GM18873 (cell line): Measurements from ENCODE around the gene BAZ1A.
"Not testable (repeated sequence)": the region's sequence is repeated elsewhere in the genome, so short reads cannot be mapped to it uniquely, and the experiment has no call there.

Experiments
- ATAC-seq: cut with Tn5 transposase; IDR thresholded peaks from one replicate; pipeline ENCODE4 v1.9.1; 2021; ENCODE audit warnings: mild to moderate bottlenecking, moderate library complexity, moderate number of reproducible peaks; ENCODE audit not compliant: unreplicated experiment, low FRiP score

The BAZ1A gene

DNA sequence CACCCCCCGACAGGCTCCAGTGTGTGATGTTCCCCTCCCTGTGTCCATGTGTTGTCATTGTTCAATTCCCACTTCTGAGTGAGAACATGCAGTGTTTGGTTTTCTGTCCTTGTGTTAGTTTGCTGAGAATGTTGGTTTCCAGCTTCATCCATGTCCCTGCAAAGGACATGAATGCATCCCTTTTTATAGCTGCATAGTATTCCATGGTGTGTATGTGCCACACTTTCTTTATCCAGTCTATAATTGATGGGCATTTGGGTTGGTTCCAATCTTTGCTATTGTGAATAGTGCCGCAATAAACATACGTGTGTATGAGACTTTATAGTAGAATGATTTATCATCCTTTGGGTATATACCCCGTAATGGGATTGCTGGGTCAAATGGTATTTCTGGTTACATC lies 138.1 kb downstream of the BAZ1A start:
- not testable (repeated sequence) for ATAC-seq

DNA sequence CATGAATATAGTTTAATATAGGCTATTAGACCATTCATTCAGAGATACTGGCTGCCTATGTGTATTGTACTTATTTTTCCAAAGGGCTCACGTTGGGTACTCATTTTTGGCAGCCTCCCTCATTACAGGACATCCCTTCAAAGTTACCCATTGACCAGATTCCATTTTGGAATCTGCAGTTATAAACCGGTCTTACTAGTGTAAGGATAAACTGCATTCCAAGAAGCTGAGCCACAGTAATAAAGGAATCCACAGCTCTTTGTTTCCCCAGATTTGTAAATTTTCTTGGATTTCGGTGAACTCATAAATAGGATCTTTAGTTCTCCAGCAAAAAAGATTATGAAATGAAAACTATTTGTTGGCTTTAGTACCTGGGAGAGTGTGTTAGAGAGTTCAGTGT lies 141.9 kb downstream of the BAZ1A start:
- no peak for ATAC-seq

DNA sequence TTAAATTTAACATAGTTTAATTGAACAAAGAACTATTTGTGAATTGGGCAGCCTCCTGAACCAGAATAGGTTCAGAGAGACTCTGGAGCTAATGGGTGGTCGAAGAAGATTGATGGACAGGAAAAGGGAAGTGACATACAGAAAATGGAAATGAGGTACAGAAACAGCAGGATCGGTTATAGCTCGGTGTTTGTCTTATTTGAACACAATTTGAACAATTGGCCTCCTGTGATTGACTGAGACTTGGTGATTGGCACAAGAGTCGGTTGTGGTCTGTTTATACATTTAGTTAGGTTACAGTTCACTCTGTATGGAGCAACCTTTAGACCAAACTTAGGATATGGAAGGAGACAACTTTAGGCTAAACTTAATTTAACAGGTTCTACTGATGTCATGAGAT lies 142.4 kb downstream of the BAZ1A start:
- ATAC-seq, result no peak

DNA sequence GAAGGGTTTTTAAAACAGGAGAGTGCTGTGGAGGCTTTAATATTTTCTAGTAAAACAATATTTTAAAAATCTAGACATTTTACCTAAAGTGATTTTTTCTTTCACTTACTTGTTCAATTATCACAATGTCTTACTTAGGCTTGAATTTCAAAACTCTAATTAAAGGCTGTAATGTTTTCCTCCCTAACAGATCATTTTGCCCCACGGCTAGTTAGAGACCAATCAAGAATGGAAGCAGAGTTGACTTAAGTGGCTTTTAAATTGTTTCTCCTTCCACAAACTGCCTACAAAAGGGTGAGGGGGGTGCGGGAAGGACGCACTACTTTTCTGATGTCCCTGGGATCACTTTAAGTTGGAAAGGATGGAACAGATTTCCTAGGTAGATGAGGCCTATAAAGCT lies 151.3 kb downstream of the BAZ1A start:
- no peak for ATAC-seq

DNA sequence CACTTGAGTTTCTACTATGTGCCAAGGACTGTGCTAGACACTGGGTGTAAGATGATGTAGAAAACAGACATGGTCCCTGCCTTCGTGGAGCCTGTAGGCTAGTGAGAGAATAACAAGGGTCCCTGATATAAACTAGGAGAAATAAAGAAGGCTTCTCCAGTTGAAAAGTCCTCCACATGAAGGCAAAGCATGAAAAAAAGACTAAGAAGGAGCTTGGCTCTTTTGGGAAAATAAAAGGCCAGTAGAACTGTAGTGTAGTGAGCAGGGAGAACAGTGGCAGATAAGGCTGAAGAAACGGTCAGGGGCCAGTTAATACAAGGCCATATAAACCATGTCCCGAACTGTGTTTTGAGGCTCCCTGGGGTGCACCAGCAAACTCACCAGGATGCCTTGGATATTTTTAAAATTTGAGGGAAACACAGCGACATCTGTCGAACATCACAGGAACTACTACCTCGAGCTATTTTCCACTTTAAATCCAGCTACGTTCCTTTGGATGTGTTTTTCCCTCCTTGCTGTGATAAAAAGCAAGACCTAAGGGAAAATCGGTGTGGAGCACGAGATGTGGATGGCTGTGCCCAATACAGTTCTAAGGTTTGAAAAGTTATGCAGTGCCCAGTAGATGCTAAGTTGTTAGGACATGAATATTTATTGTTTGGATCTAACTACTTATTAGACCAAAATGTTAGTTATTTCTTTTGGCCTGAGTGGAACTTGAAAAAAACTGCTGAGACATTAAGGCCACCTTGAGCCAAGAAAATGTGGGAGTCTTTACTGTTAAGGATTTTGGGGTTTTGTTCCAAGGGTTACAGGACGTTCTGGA lies 152.2 kb downstream of the BAZ1A start:
- ATAC-seq, result no peak

DNA sequence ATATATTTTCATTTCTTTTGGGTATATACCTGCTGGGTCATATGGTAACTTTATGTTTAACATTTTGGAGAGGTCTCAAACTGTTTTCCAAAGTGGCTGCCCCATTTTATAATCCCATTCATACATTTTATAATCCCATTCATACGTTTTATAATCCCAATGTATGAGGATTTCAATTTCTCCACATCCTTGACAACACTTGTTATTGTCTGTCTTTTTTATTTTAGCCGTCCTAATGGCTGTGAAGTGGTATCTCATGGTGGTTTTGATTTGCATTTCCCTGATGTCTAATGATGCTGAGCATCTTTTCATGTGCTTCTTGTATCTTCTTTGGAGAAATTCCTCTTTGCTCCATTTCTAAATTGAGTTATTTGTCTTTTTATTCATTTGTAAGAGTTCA lies 154.0 kb downstream of the BAZ1A start:
- ATAC-seq, result no peak

DNA sequence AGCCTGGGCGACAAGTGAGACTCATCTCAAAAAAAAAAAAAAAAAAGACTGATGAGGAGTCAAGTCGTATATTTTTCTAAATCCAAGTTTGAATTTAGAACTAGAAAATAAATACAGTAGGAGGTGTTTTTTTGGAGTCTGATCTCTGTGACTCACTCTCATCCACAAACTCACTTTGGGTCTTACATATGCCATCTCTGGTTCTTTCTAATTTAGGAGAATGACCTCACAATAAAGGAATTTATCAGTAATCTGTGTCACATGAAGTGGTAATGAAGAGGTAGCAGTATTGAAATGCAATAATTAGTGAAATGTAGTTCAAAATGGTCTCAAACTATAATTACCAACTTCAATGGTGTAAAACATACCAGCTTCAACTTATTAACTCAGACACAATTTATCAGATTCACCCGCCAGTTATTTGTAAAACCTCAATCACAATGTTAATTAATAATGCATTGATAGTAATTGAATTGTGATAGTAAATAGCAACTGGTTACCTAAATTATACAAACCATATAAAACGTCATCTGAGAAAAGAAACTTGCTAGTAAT lies 156.3 kb downstream of the BAZ1A start:
- ATAC-seq, result no peak

DNA sequence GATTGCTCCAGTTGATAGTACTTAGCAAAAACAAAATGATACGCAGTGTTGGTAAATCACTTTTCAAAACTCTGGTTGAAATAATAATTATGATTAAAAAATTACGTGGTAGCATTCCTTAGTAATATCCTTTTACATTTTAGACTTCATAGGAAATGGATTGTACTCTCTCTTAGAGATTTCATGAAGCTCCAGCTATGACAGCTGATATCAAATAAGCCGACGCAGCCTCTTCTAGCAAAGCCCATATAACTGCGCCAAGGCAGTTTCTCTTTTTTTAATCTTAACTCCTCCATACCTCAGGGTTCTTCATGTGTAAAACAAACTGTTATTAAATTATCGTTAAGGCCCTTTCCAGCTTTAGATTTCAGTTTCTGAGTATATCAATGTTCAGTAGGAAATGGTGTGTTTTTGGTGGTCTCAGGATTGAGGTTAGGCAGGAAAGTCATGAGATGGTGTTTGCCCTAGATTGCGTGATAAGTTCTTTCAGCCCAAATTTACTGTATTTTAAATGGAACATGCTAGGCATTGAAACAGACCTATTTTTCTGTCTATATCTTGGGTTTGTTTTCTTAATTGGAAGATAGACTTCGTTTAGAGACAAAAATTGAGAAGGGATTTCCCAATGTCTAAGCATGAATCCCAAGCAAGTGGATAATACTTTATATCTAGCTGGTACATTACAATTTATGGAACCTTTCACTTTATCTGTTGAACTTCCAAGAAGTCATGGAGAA lies 159.9 kb downstream of the BAZ1A start:
- ATAC-seq, result no peak

DNA sequence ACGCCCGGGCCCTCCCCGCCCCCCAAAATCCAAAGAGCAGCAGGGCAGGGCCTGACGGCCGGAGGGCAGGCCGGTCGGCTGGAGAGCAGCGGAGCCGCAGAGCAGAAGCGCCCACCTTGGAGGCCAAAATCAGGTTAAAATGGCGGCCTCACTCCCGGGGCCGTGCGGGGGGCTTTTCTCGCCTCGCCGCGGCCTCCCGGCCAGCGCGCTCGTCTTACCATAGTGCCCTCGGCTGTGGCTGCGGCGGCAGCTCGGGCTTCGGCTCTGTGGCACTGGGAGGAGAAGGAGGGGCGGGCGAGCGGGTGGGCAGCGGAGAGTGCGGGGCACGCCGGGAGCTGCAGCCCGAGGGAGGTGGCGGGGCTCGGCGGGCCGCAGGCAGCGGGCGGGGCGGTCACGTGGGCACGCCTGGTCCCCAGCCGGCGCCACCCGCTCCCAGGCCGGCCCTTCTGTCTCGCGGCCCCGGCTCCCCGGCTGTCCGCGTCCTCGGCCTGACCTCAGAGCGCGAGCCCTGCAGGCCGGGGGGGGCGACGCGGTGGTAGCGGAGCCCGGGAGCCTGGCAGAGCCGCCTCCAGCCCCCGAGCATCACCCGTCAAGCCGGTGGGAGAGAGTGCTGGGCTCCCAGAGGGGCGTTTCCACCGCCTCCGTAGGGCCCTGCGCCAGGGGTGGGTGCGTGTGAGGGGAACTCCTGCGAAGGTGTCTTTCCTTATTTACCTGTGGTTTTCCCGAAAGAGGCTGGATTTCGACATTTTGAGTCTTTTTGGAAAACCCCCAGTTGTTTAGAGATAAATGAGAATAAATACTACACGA lies 160.6 kb downstream of the BAZ1A start, which contains the start of gene CFL2:
Gene CFL2, minus strand, starts transcription at position 274 of the 807 bp plus-strand sequence. Its CDS starts 53 bp downstream, at position 221.
- peak; percentile 66 for ATAC-seq

DNA sequence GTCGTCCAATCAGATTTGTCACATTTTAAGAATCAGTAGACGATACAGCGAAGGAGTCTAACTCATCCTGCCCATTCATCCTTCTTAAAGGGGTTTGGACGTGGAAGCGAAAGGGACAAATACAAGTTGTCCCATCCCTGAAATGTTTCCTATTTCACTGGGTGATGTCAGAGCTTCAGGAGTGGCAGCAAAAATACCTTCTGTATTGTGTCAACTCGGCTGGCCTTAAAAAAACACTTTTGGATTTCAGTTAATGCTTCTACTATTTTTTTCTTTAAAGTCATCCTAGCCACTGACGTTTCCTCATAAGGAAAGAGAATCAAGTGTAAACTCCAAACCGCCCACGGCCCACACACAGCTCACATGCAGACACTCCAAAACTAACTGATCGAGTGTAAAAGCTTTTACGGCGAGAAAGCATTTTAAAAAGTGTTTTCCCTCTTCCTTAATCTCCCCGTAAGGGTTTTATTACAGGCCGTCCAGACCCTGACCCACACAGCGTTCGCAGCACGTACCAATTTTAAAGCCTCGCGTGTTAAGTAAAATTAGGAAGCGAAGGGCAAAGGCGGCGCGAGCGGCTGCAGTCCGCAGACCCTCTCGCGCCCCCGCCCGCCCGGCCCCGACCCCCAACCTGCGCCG lies 161.4 kb downstream of the BAZ1A start:
- no peak for ATAC-seq

DNA sequence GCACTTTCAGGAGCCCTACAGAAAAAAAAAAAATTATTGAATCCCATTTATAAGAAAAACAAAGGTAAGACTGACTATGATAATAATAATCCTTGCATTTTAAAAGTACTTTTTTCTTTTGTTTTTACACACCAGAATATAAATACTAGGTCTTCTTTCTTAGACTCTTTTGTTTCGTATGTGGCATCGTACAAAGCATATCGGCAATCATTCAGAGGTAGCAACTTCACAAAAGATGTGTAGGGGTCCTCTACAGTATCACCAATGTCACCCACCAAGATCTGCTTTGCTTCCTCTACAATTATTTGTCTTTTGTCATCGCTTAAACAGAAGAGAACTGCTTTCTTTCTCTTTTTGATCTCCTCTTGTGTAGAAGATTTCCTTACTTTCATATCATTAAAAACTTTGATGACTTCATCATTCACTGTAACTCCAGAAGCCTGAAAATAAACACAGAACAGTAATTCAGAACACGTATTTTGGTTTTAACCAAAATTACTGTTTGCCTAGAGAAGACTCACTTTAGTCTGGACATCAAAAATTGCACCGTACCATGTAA lies 162.0 kb downstream of the BAZ1A start:
- ATAC-seq, result no peak

DNA sequence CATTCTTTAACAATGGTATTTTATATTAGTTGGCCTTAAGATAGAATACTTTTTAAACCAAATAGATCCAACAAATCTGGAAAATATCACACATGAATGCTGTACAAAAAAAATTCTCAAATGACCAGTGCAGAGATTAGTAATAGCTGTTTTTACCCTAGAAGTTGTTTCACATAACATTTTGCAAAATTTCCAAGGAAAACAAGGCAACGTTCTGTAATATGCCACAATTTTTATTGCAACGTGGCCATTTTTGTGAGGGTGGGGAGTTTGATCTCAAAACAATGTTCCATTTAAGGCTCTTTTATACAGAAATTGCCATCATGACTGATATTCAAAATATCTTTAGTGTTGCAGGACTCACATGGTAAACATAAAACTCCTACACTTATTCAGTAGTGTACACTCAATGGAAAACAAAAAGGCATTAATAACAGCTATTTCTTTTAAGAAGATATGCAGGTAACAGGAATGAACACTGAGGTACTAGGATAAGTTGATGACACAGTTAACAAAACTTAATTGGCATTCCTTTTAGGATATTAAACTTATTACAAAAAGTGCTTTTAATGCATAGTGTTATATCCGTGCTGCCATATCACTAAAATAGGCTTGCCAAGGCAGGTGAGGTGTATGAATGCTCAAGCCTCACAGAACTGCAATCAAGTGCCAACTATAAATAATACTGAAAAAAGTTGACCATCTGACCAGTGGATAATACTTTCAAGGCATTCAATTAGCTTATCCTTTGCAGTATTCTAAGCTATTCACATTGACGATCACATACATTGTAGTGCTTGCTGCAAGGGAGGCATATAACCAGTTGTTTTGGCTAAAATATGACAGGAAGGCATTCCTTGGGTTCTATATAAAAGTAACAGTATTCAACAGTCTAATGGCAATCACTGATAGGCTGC lies 163.1 kb downstream of the BAZ1A start:
- no peak for ATAC-seq

DNA sequence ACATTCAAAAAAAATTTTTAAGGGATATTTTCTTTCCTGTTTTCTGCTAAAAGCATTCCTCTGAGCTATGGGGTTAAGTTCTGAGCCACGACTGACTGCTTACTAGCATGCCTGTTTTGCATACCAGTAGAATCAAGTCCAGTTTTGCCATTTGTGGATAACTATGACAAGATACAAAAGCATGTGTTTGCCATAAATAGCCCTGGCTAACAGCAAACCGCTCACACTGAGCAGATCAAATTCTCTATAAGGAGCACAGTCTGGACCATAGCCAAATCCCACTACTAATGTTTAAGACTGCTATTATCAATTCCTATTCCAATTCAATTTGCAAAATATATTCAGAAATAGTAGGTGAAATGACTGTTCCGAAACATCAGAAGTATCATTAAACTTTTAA lies 164.0 kb downstream of the BAZ1A start:
- ATAC-seq, result peak; percentile 44

DNA sequence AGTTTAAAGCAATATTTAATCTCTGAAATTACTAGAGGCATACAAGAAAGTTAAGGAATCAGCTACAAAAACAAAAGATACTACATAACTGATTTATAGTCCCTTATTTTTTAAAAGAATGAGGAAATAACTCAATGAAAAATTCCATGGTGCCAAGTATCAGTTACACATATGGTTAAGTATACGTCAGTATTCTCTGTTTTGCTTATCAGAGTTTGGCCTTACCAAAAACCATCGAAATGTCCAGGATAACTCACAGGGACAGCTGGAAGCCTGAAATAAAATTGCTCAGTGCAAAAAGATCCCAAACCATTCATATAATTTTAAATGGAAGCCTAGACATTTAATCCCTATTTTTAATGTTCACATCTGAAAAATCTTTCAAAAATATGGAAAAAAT lies 164.4 kb downstream of the BAZ1A start:
- no peak for ATAC-seq

DNA sequence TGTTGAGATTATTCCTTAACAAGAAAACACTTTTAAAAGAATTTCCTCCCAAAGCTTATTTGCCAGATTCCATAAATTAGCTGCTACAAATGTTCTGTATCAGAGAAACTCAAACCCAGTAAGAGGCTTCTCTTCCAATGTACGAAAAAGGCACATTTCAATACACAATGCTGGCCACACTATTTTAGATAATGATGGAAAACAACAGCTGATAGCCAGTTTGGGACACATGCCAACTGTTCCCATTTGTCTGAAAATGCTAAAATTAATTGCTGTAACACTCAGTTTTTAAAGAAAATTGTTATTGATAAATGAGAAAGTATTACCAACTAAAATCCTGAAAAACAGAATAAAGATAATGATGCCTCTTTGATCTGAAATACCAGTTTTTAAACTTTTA lies 165.2 kb downstream of the BAZ1A start:
- no peak for ATAC-seq

DNA sequence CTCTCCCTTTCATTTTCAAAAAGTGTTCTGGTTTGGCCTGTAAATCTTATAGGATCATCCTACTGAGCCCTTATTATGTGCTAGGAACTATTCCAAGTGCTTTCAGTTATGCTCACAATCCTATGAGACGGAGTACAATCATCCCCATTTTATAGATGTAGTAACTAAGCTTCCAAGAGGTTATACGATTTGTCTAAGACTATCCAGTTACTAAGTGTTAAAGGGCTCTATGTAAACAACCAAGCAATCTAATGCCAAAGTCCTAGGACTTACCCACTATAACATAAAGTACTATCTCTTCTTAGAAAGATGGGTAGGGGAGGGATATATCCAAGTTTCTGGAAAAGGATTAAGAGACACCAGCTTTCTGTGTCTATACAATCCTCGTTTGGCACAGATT lies 167.4 kb downstream of the BAZ1A start:
- no peak for ATAC-seq
